Heart right ventricle (tissue), 16 donors: Measurements from ENCODE around the gene DAB1. TPM values are rescaled to one million over a fixed set of nuclear protein-coding genes. Genes with fewer than 3 reads are reported as not detected.

Source experiments
- ATAC-seq, 8 donors: fragments of 200-7000 bp; cut with Tn5 transposase; one replicate each; pipeline ENCODE4 v1.9.1; 2020; ENCODE audit warnings: mild to moderate bottlenecking in 8 of 8, moderate library complexity in 8 of 8, moderate number of reproducible peaks in 1 of 8
- DNase-seq, 2 donors: peaks; one replicate each; pipeline ENCODE4 v3.0.0-alpha.2; 2020
- H3K27ac ChIP-seq, 10 donors: fragments of 200-600 bp; sonication (generic) in 2 of 10; one replicate each; pipeline versions ENCODE4 v1.5.0 to v1.8.0; 2020 to 2022; ENCODE audit warnings: mild to moderate bottlenecking in 3 of 10
- H3K27me3 ChIP-seq, 7 donors: fragments of 200-600 bp; one replicate each; pipeline ENCODE4 v1.8.0; 2021 to 2022; ENCODE audit warnings: mild to moderate bottlenecking in 2 of 7
- H3K36me3 ChIP-seq, 9 donors: fragments of 200-600 bp; sonication (generic) in 1 of 9; one replicate each; pipeline versions ENCODE4 v1.5.0 to v1.8.0; 2020 to 2022; ENCODE audit warnings: mild to moderate bottlenecking in 2 of 9
- H3K4me1 ChIP-seq, 9 donors: fragments of 200-600 bp; sonication (generic) in 1 of 9; one replicate each; pipeline versions ENCODE4 v1.5.0 to v1.8.0; 2020 to 2022; ENCODE audit warnings: mild to moderate bottlenecking in 4 of 9
- H3K4me3 ChIP-seq, 10 donors: fragments of 200-600 bp; sonication (generic) in 2 of 10; one replicate each; pipeline versions ENCODE4 v1.5.0 to v1.8.0; 2020 to 2022; ENCODE audit warnings: mild to moderate bottlenecking in 7 of 10, moderate library complexity in 2 of 10
- H3K9me3 ChIP-seq, 11 donors: fragments of 200-600 bp in 10 of 11; sonication (generic) in 2 of 11; one replicate each; pipeline versions ENCODE4 v1.5.0 to v1.8.0; 2013 to 2022; ENCODE audit warnings: mild to moderate bottlenecking in 2 of 11, control low read depth in 1 of 11, moderate library complexity in 1 of 11
- CTCF ChIP-seq, 9 donors: fragments of 200-600 bp; sonication (generic) in 2 of 9; IDR thresholded peaks; one replicate each; pipeline versions ENCODE4 v1.5.0 to v1.8.0; 2021 to 2022; ENCODE audit warnings: antibody characterized with exemption in 9 of 9, mild to moderate bottlenecking in 5 of 9, moderate library complexity in 1 of 9
- WGBS, 2 donors: extraction: QIAGEN DNeasy Blood & Tissue Kit; methylation state at CpG; one replicate each; pipeline ENCODE4 v1.1.7; 2013; ENCODE audit warnings: inconsistent platforms in 1 of 2; 5-methylcytosine and 5-hydroxymethylcytosine counted together
- intact Hi-C, 10 donors: fragments of 100-400 bp; cut with DNase I; formaldehyde crosslinking; loops; one replicate each; pipeline versions ENCODE4 v1.11.1 to v1.14.2; 2022
- polyA plus RNA-seq, 2 donors: library from polyadenylated mRNA; stranded (reverse); fragments of 200-250 nt; gene quantifications; one replicate each; pipeline ENCODE4 v1.2.3, GENCODE V29; 2013
- total RNA-seq, 10 donors: library from RNA; stranded (reverse); fragmentation: NEBNext Ultra II Directional in 3 of 10; extraction: Animal tissue kit (Norgen Biotek cat#: 25700) in 3 of 10; gene quantifications; one replicate each; pipeline versions ENCODE4 v1.2.1 to v1.2.4, GENCODE V29; 2021 to 2023
- donor health status: Arrhythmogenic right ventricular cardiomyopathy.
- donor health status: ischemic (EF 13 %, LVEDD 7.1; RV severe dilation, severe dysfunction).
- donor health status: healthy with polysubstance abuse.
- donor health status: DM: no; HTN: yes; CAD: no.
- donor health status: DM: no; HTN: no; CAD: no.
- donor health status: ischemic (EF 25% LVEDD 6.9; RV normal size, moderate dysfunction).
- donor health status: ischemic (EF 25% LVEDD 5.7; RV mildly dilated, moderate dysfunction).
- donor health status: healthy.
- donor health status: DM: yes; HTN: yes; CAD: no.
- donor health status: Ischemic cardiomyopathy.
- donor health status: ischemic (EF 35%, LVEDD 5.7; RV mildly dilated, moderate dysfunction).
- donor health status: nonischemic (EF 11% LVEDD 7.7; RV severe dilation, severe dysfunction).
- donor health status: DM: yes; HTN: yes; CAD: no.
- donor health status: PGD.
- donor health status: ischemic (EF 29% LVEDD 5.4; RV normal size, mild dysfunction).
- donor health status: nonischemic (EF 23%, LVEDD 6.1; RV moderate dilation, normal function).

The DAB1 gene
- total and polyA plus RNA-seq, 12 donors: 0.16 to 25.5 (median 8.1) TPM

DNA sequence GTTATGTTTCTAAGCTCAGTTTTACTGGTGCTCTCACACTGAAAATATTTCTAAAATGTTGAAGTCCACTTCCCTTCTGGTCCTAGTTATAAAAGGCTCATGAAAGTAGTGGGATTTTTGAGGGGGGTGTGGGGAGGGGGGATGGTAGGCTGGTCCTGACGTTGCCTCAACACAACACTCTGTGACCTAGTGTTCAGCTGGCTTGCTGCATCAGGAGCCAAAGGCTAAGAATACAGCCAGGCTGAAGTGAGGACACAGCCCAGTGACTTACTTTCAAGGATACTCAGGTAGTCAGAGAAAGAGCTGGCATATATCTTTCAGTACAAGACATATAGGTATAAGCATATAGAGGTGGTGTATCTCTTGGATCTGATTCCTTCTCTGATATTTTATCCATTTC, 306.1 kb downstream of the DAB1 start:
- DNase-seq (no peak), ATAC-seq (peak in 4 of 8 donors; percentile 33 to 60 (median 51))
- no peak for TF ChIP-seq CTCF (IDR thresholded peaks at IDR 0.05)
- intact Hi-C loops: loop anchor here in 1 of 10 donors (10.0 kb wide), 1 partner anchor 63 kb away; no protein-coding TSS in a partner anchor
- Histone ChIP-seq H3K27ac (no peak overlapping the region), H3K4me3 (no peak overlapping the region), H3K36me3 (no peaks in the 10 kb centered on the region), H3K4me1 (peaks cover 0 to 24% (median 0%) of the 10 kb centered on the region in 9 donors), H3K9me3 (no peaks in the 10 kb centered on the region), H3K27me3 (no peaks in the 10 kb centered on the region)
- 42 to 63% methylated on average over 1 of the region's 1 CpG for WGBS, 2 donors

DNA sequence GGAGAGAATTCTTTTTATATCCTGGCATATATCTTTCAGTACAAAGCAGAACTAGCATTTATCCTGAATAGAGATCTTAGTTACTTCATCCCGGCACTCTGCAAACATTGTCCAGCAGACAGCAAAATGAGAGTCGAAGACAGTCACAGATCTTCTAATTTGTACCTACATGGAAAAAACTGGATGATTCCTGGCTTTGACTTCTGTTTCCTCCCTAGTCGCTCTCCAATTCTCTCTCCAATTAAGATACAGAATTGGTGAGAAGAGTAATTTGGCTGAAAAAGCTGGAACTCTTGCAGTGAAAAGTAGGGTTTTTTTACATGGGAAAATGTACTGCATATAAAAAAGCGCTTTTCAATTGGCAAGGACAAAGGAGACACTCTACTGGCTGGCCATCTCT, 307.0 kb downstream of the DAB1 start:
- no peak for TF ChIP-seq CTCF (IDR thresholded peaks at IDR 0.05)
- intact Hi-C loops: loop anchor here in 1 of 10 donors (10.0 kb wide), 1 partner anchor 62 kb away; no protein-coding TSS in a partner anchor
- WGBS, 2 donors: 89 to 91% methylated on average over 4 of the region's 4 CpGs

DNA sequence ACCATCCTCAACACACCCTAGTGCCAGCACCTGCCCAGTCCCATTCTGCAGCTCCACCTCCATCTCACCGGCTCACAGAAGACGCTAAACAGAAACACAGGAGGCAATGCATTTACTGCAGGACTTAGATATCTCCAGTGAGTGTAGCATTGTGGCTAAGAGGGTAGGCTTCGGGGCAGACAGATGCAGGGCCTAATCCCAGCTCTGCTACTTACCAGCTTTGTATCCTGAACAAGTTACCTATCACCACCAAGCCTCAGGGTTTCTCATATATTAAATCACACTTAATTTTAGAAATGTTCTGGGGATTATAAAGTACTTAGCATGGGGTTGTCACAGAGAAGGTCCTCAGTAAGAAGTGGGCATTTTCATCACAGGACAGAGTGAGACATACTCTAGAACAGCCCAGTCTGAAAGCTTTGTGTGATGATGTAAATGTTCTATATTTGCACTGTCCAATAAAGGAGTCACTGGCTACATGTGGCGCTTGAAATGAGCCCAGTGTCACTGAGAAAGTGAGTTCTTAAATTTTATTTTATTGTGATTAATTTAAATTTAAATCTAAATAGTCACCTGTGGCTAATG, 308.7 kb downstream of the DAB1 start:
- ATAC-seq: peak; percentile 29 to 94 (median 83)
- Histone ChIP-seq H3K4me3 (no peak overlapping the region), H3K4me1 (peaks cover 0 to 33% (median 4%) of the 10 kb centered on the region in 9 donors), H3K27me3 (no peaks in the 10 kb centered on the region), H3K36me3 (no peaks in the 10 kb centered on the region), H3K9me3 (no peaks in the 10 kb centered on the region), H3K27ac (peak overlapping the region in 6 of 10 donors; percentile 0 to 83 (median 56))
- intact Hi-C loops: loop anchor here in 1 of 10 donors (10.0 kb wide), 1 partner anchor 60 kb away; no protein-coding TSS in a partner anchor
- 70 to 75% methylated on average over 4 of the region's 4 CpGs for WGBS, 2 donors
- no peak for TF ChIP-seq CTCF (IDR thresholded peaks at IDR 0.05)
- DNase-seq: no peak

More for the DNA sequence above, 307.0 kb downstream of the DAB1 start:
- Histone ChIP-seq H3K27ac (peak overlapping the region in 1 of 10 donors; percentile 3), H3K9me3 (no peaks in the 10 kb centered on the region), H3K27me3 (no peaks in the 10 kb centered on the region), H3K36me3 (no peaks in the 10 kb centered on the region), H3K4me3 (no peak overlapping the region), H3K4me1 (peaks cover 0 to 24% (median 0%) of the 10 kb centered on the region in 9 donors)
- no peak for ATAC-seq
- no peak for DNase-seq

- intact Hi-C loops: loop anchor here in 1 of 10 donors (10.0 kb wide), 1 partner anchor 57 kb away; no protein-coding TSS in a partner anchor
- no peak for TF ChIP-seq CTCF (IDR thresholded peaks at IDR 0.05)
- ATAC-seq: no peak
- no peak for DNase-seq
- Histone ChIP-seq H3K9me3 (no peaks in the 10 kb centered on the region), H3K27ac (no peak overlapping the region), H3K27me3 (no peaks in the 10 kb centered on the region), H3K4me3 (no peak overlapping the region), H3K36me3 (no peaks in the 10 kb centered on the region), H3K4me1 (peaks cover 0 to 43% (median 10%) of the 10 kb centered on the region in 9 donors)
- 66 to 72% methylated on average over 2 of the region's 2 CpGs for WGBS, 2 donors
Measured at GRCh38 chr1:57112148-57112547, 311.7 kb downstream of the DAB1 start.
